Trophoblast cell (in vitro differentiated cells and primary cell): ENCODE measurements around the gene PDE1A.

ENCODE experiments used
- DNase-seq, 2 donors: peaks; one replicate each; pipeline ENCODE4 v3.0.0-alpha.2; 2016
- H2AFZ ChIP-seq: 2 replicates; pipeline ENCODE4 v1.6.1; 2013; ENCODE audit warnings: low read length, moderate library complexity, mild to moderate bottlenecking; ENCODE audit not compliant: insufficient read depth, poor library complexity
- H2AK5ac ChIP-seq: 2 replicates; pipeline ENCODE4 v1.6.1; 2013; ENCODE audit warnings: mild to moderate bottlenecking, low read length
- H2BK120ac ChIP-seq: 2 replicates; pipeline ENCODE4 v1.6.1; 2013; ENCODE audit warnings: low read length, mild to moderate bottlenecking, moderate library complexity; ENCODE audit not compliant: insufficient read depth, poor library complexity
- H2BK12ac ChIP-seq: 2 replicates; pipeline ENCODE4 v1.6.1; 2013; ENCODE audit warnings: mild to moderate bottlenecking, low read length, moderate library complexity
- H2BK5ac ChIP-seq: 2 replicates; pipeline ENCODE4 v1.6.1; 2013; ENCODE audit warnings: low read length, low read depth, moderate library complexity, mild to moderate bottlenecking; ENCODE audit not compliant: poor library complexity
- H3K14ac ChIP-seq: 2 replicates; pipeline ENCODE4 v1.6.1; 2013; ENCODE audit warnings: mild to moderate bottlenecking, low read length
- H3K18ac ChIP-seq: 2 replicates; pipeline ENCODE4 v1.6.1; 2013; ENCODE audit warnings: mild to moderate bottlenecking, low read length
- H3K23ac ChIP-seq: 2 replicates; pipeline ENCODE4 v1.6.1; 2013; ENCODE audit warnings: low read length
- H3K27ac ChIP-seq: 2 replicates; pipeline ENCODE4 v1.5.1; 2013; ENCODE audit warnings: low read depth, mild to moderate bottlenecking, inconsistent platforms, low read length, moderate library complexity
- H3K27me3 ChIP-seq: 2 replicates; pipeline ENCODE4 v1.6.1; 2013; ENCODE audit warnings: inconsistent platforms, mild to moderate bottlenecking, low read length, moderate library complexity; ENCODE audit not compliant: insufficient read depth
- H3K36me3 ChIP-seq, 2 experiments: 1 replicate in 1 of 2; 2 replicates in 1 of 2; pipeline ENCODE4 v1.6.1; 2013; ENCODE audit warnings: low read length in 2 of 2, mild to moderate bottlenecking in 2 of 2, moderate library complexity in 1 of 2; ENCODE audit not compliant: insufficient read depth in 2 of 2, control insufficient read depth in 1 of 2
- H3K4ac ChIP-seq: 2 replicates; pipeline ENCODE4 v1.6.1; 2013; ENCODE audit warnings: low read depth, mild to moderate bottlenecking, low read length, moderate library complexity
- H3K4me1 ChIP-seq, 2 experiments: 1 replicate in 1 of 2; 2 replicates in 1 of 2; pipeline ENCODE4 v1.6.1; 2013; ENCODE audit warnings: low read length in 2 of 2, mild to moderate bottlenecking in 2 of 2, moderate library complexity in 1 of 2; ENCODE audit not compliant: insufficient read depth in 2 of 2, control insufficient read depth in 1 of 2
- H3K4me2 ChIP-seq: 2 replicates; pipeline ENCODE4 v1.6.1; 2013; ENCODE audit warnings: inconsistent platforms, mild to moderate bottlenecking, low read length, moderate library complexity
- H3K4me3 ChIP-seq: 2 replicates; pipeline ENCODE4 v1.5.1; 2013; ENCODE audit warnings: mild to moderate bottlenecking, low read depth, low read length, inconsistent platforms
- H3K79me1 ChIP-seq: one replicate; pipeline ENCODE4 v1.6.1; 2013; ENCODE audit warnings: low read length
- H3K79me2 ChIP-seq: 2 replicates; pipeline ENCODE4 v1.6.1; 2013; ENCODE audit warnings: low read length, mild to moderate bottlenecking; ENCODE audit not compliant: control insufficient read depth, insufficient read depth, poor library complexity
- H3K9ac ChIP-seq: 2 replicates; pipeline ENCODE4 v1.6.1; 2013; ENCODE audit warnings: mild to moderate bottlenecking, low read length
- H3K9me3 ChIP-seq: 2 replicates; pipeline ENCODE4 v1.6.1; 2013; ENCODE audit warnings: low read depth, mild to moderate bottlenecking, control low read depth, inconsistent platforms, low read length; ENCODE audit not compliant: insufficient read depth
- H4K12ac ChIP-seq: 2 replicates; pipeline ENCODE4 v1.6.1; 2013; ENCODE audit warnings: low read depth, mild to moderate bottlenecking, low read length, moderate library complexity
- H4K8ac ChIP-seq: 2 replicates; pipeline ENCODE4 v1.6.1; 2013; ENCODE audit warnings: low read depth, mild to moderate bottlenecking, low read length, moderate library complexity
- H4K91ac ChIP-seq: one replicate; pipeline ENCODE4 v1.6.1; 2013; ENCODE audit warnings: low read depth, mild to moderate bottlenecking, low read length, moderate library complexity
- WGBS: extraction: QIAGEN DNeasy Blood & Tissue Kit; methylation state at CpG from one replicate; pipeline ENCODE4 v1.1.7; 2013; ENCODE audit warnings: missing lambda C conversion rate; ENCODE audit not compliant: insufficient read length, insufficient coverage; ENCODE audit errors: extremely low coverage; 5-methylcytosine and 5-hydroxymethylcytosine counted together

Gene PDE1A

GRCh38 chr2:182316950-182317349 is 109.9 kb downstream of the PDE1A start:
- H4K91ac ChIP-seq = no peak overlapping the region
- H3K23ac ChIP-seq = no peak overlapping the region
- H2BK120ac ChIP-seq = no peak overlapping the region
- no peaks in the 10 kb centered on the region for H3K4me1 ChIP-seq
- no peaks in the 10 kb centered on the region for H3K27me3 ChIP-seq
- no peaks in the 10 kb centered on the region for H3K79me1 ChIP-seq
- H3K79me2 ChIP-seq = no peaks in the 10 kb centered on the region
- no peak overlapping the region for H3K4me3 ChIP-seq
- no peaks in the 10 kb centered on the region for H3K9me3 ChIP-seq
- H2BK12ac ChIP-seq = no peak overlapping the region
- WGBS = no CpG with 5 or more reads among the region's 2 CpGs
- no peak overlapping the region for H3K9ac ChIP-seq
- no peak overlapping the region for H2AK5ac ChIP-seq
- H2BK5ac ChIP-seq = no peak overlapping the region
- H3K4ac ChIP-seq = no peak overlapping the region
- H3K14ac ChIP-seq = no peak overlapping the region
- H3K36me3 ChIP-seq = no peaks in the 10 kb centered on the region
- H3K4me2 ChIP-seq = no peak overlapping the region
- H4K12ac ChIP-seq = no peak overlapping the region
- DNase-seq = no peak
- H2AFZ ChIP-seq = no peak overlapping the region
- H3K27ac ChIP-seq = no peak overlapping the region
- no peak overlapping the region for H3K18ac ChIP-seq
- H4K8ac ChIP-seq = no peak overlapping the region

DNA sequence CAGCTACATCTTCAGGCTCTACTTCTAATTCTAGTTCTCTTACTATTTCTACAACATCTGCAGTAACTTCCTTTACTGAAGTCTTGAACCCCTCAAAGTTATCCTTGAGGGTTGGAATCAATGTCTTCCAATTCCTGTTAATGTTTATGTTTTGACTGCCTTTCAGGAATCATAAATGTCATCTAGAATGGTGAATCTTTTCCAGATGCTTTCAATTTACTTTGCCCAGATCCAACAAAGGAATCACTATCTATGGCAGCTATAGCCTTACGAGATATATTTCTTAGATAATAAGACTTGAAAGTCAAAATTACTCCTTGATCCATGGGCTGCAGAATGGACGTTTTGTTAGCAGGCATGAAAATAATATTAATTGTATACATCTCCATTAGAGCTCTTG is 123.9 kb downstream of the PDE1A start:
- Histone ChIP-seq H3K79me2 (no peaks in the 10 kb centered on the region), H2BK5ac (no peak overlapping the region), H3K27me3 (no peaks in the 10 kb centered on the region), H4K91ac (no peak overlapping the region), H3K9ac (no peak overlapping the region), H3K79me1 (no peaks in the 10 kb centered on the region), H4K8ac (no peak overlapping the region), H3K4me3 (no peak overlapping the region), H3K36me3 (no peaks in the 10 kb centered on the region), H2AK5ac (no peak overlapping the region), H3K4me2 (no peak overlapping the region), H2BK12ac (no peak overlapping the region), H3K27ac (no peak overlapping the region), H2AFZ (no peak overlapping the region), H3K4me1 (no peaks in the 10 kb centered on the region), H3K18ac (no peak overlapping the region), H4K12ac (no peak overlapping the region), H2BK120ac (no peak overlapping the region), H3K23ac (no peak overlapping the region), H3K14ac (no peak overlapping the region), H3K9me3 (no peaks in the 10 kb centered on the region), H3K4ac (no peak overlapping the region)
- DNase-seq = no peak
- WGBS = no CpG with 5 or more reads among the region's 2 CpGs

DNA sequence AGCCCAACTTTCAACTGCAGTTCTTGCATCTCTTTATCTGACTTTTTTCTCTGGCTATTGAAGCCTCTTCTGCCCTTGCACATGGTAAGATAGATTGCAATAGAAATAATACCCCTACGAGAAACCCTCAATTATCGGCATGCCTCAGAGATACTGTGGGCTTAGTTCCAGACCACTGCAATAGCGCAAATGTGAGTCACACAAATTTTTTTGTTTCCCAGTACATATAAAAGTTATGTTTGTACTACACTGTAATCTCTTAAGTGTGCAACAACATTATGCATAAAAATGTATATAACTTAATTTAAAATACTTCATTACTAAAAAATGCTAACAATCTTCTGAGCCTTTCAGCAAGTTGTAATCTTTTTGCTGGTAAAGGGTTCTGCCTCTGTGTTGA is 124.7 kb downstream of the PDE1A start:
- Histone ChIP-seq H4K91ac (no peak overlapping the region), H3K23ac (no peak overlapping the region), H3K4me1 (no peaks in the 10 kb centered on the region), H3K9me3 (no peaks in the 10 kb centered on the region), H3K4me2 (no peak overlapping the region), H3K36me3 (no peaks in the 10 kb centered on the region), H3K27me3 (no peaks in the 10 kb centered on the region), H3K79me2 (no peaks in the 10 kb centered on the region), H2BK5ac (no peak overlapping the region), H3K4ac (no peak overlapping the region), H3K79me1 (no peaks in the 10 kb centered on the region), H2BK12ac (no peak overlapping the region), H3K4me3 (no peak overlapping the region), H4K12ac (no peak overlapping the region), H3K14ac (no peak overlapping the region), H4K8ac (no peak overlapping the region), H3K18ac (no peak overlapping the region), H2AK5ac (no peak overlapping the region), H2BK120ac (no peak overlapping the region), H3K9ac (no peak overlapping the region), H3K27ac (no peak overlapping the region), H2AFZ (no peak overlapping the region)
- no CpG with 5 or more reads among the region's 3 CpGs for WGBS
- DNase-seq = no peak

DNA sequence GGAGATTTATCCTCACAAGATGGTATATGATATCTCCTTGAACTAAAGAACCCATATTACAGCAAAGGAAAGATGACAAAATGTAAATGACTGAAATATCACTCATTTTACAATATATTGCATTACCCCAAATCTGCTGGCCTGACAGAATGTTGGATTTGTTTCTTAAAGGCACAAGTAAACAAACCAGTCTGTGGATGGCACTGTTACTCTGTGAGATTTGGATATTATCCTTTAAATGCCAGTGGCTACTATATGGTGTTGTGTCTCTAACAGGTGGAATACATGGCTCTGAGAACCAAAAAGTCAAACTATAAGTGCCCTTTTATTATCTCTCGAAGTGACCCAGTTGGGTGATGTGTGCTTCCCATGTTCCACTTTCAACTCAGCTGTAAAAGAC is 125.7 kb downstream of the PDE1A start:
- Histone ChIP-seq H3K36me3 (no peaks in the 10 kb centered on the region), H2AFZ (no peak overlapping the region), H4K12ac (no peak overlapping the region), H3K9ac (no peak overlapping the region), H3K27me3 (no peaks in the 10 kb centered on the region), H4K8ac (no peak overlapping the region), H3K4me3 (no peak overlapping the region), H3K14ac (no peak overlapping the region), H3K4me2 (no peak overlapping the region), H2AK5ac (no peak overlapping the region), H3K27ac (no peak overlapping the region), H3K79me2 (no peaks in the 10 kb centered on the region), H3K79me1 (no peaks in the 10 kb centered on the region), H3K9me3 (no peaks in the 10 kb centered on the region), H4K91ac (no peak overlapping the region), H3K23ac (no peak overlapping the region), H2BK5ac (no peak overlapping the region), H3K4ac (no peak overlapping the region), H2BK120ac (no peak overlapping the region), H3K4me1 (no peaks in the 10 kb centered on the region), H2BK12ac (no peak overlapping the region), H3K18ac (no peak overlapping the region)
- DNase-seq = no peak
- no CpG with 5 or more reads among the region's 1 CpG for WGBS
